ENCODE measurements around the gene RAB11FIP4.

The RAB11FIP4 gene

GRCh38 chr17:31538080-31538762 is 146.7 kb downstream of the RAB11FIP4 start:
- TF ChIP-seq CTCF (conservative IDR thresholded peaks at IDR 0.05; ENCODE audit: low read depth, low read length) = no peak
- H3K4me3 ChIP-seq (ENCODE audit: low read depth, low read length) = no peak overlapping the region
- no peak for DNase-seq (ENCODE audit: low read depth)

GRCh38 chr17:31540602-31541307 is 149.3 kb downstream of the RAB11FIP4 start:
- no peak for TF ChIP-seq CTCF (conservative IDR thresholded peaks at IDR 0.05; ENCODE audit: low read depth, low read length)
- no peak for DNase-seq (ENCODE audit: low read depth)

GRCh38 chr17:31541559-31541958 is 150.1 kb downstream of the RAB11FIP4 start:
- H3K4me3 ChIP-seq (ENCODE audit: low read depth, low read length) = no peak overlapping the region
- TF ChIP-seq CTCF (conservative IDR thresholded peaks at IDR 0.05; ENCODE audit: low read depth, low read length) = peak; percentile 39
- DNase-seq (ENCODE audit: low read depth) = no peak

More at GRCh38 chr17:31540602-31541307, 149.3 kb downstream of the RAB11FIP4 start:
- H3K4me3 ChIP-seq (ENCODE audit: low read depth, low read length) = no peak overlapping the region

- H3K4me3 ChIP-seq (ENCODE audit: low read depth, low read length) = no peak overlapping the region
- no peak for TF ChIP-seq CTCF (conservative IDR thresholded peaks at IDR 0.05; ENCODE audit: low read depth, low read length)
- DNase-seq (ENCODE audit: low read depth) = no peak
Observed at GRCh38 chr17:31544186-31544585, 152.7 kb downstream of the RAB11FIP4 start.

GRCh38 chr17:31546650-31547049 is 155.2 kb downstream of the RAB11FIP4 start:
- no peak overlapping the region for H3K4me3 ChIP-seq (ENCODE audit: low read depth, low read length)
- no peak for DNase-seq (ENCODE audit: low read depth)
- TF ChIP-seq CTCF (conservative IDR thresholded peaks at IDR 0.05; ENCODE audit: low read depth, low read length) = no peak

- DNase-seq (ENCODE audit: low read depth) = no peak
- TF ChIP-seq CTCF (conservative IDR thresholded peaks at IDR 0.05; ENCODE audit: low read depth, low read length) = no peak
- H3K4me3 ChIP-seq (ENCODE audit: low read depth, low read length) = peak overlapping the region; percentile 94
Observed at GRCh38 chr17:31548709-31549108, 157.2 kb downstream of the RAB11FIP4 start.

All from choroid plexus epithelial cell (primary cell).